Fibroblast of villous mesenchyme (primary cell): Measurements from ENCODE around the gene DDI1. TPM values are rescaled to one million over a fixed set of nuclear protein-coding genes. Genes with fewer than 3 reads are reported as not detected.
A peak's percentile ranks its signal among the peaks of the same experiment; 100 is the strongest.
"Not testable (repeated sequence)": the region's sequence is repeated elsewhere in the genome, so short reads cannot be mapped to it uniquely, and the experiment has no call there.

ENCODE experiments used
- DNase-seq: peaks from one replicate; pipeline ENCODE4 v3.0.0-alpha.2; 2010; ENCODE audit warnings: low read depth
- H3K4me3 ChIP-seq: 2 replicates; pipeline ENCODE4 v1.5.1; 2011; ENCODE audit warnings: low read depth, mild to moderate bottlenecking, low read length
- CTCF ChIP-seq: IDR thresholded peaks from 2 replicates; pipeline ENCODE4 v1.5.1; 2012; ENCODE audit warnings: low read depth, mild to moderate bottlenecking, low read length; ENCODE audit not compliant: insufficient read depth
- total RNA-seq: library from RNA; depleted of rRNA; stranded (reverse); fragments of >200 nt; gene quantifications from 2 replicates; pipeline ENCODE4 v1.2.3, GENCODE V29; 2012

Gene DDI1
- total RNA-seq, 1 donor, result under 0.01 TPM

GRCh38 chr11:104033134-104033533 lies 3.3 kb upstream of the DDI1 start:
- TF ChIP-seq CTCF, result no peak
- peak; percentile 88 for DNase-seq
- H3K4me3 ChIP-seq, result no peak overlapping the region

- no peak for TF ChIP-seq CTCF
- no peak overlapping the region for H3K4me3 ChIP-seq
- DNase-seq, result peak; percentile 52
These were observed 2.9 kb upstream of the DDI1 start for GRCh38 chr11:104033561-104033960.

GRCh38 chr11:104036995-104037394 lies 555 bp downstream of the DDI1 start:
- DNase-seq, result no peak
- no peak for TF ChIP-seq CTCF
- H3K4me3 ChIP-seq, result no peak overlapping the region

- H3K4me3 ChIP-seq, result no peak overlapping the region
- no peak for DNase-seq
- TF ChIP-seq CTCF, result no peak
These were observed 5.4 kb downstream of the DDI1 start for GRCh38 chr11:104041792-104042191.

- TF ChIP-seq CTCF, result no peak
- DNase-seq, result peak; percentile 11
- no peak overlapping the region for H3K4me3 ChIP-seq
These were observed 6.7 kb downstream of the DDI1 start for GRCh38 chr11:104043142-104043541.

GRCh38 chr11:104043678-104044239 lies 7.3 kb downstream of the DDI1 start:
- no peak overlapping the region for H3K4me3 ChIP-seq
- TF ChIP-seq CTCF, result no peak
- peak; percentile 30 for DNase-seq

- no peak for TF ChIP-seq CTCF
- DNase-seq, result no peak
These were observed 9.9 kb downstream of the DDI1 start for GRCh38 chr11:104046331-104046730.

GRCh38 chr11:104046858-104047257 lies 10.4 kb downstream of the DDI1 start:
- H3K4me3 ChIP-seq, DNase-seq: not testable (repeated sequence)

More at GRCh38 chr11:104046331-104046730, 9.9 kb downstream of the DDI1 start:
- H3K4me3 ChIP-seq, result no peak overlapping the region
